ENCODE data around the gene IDS. TPM values are rescaled to one million over a fixed set of nuclear protein-coding genes. Genes with fewer than 3 reads are reported as not detected.

Gene IDS
- polyA plus RNA-seq, 1 donor = 45.0 TPM

GRCh38 chrX:149467461-149467860, 37.6 kb downstream of the IDS start:
- no peak for DNase-seq
- no CpG with 5 or more reads among the region's 3 CpGs for WGBS (ENCODE audit: insufficient coverage, low lambda C conversion rate)
- H3K4me1 ChIP-seq (ENCODE audit: control insufficient read depth, insufficient read depth, low read length) = no peaks in the 10 kb centered on the region
- H3K27me3 ChIP-seq (ENCODE audit: control insufficient read depth, insufficient read depth, low read length) = no peaks in the 10 kb centered on the region
- H3K27ac ChIP-seq (ENCODE audit: low read length) = no peak overlapping the region
- H3K4me3 ChIP-seq (ENCODE audit: low read length) = no peak overlapping the region
- H3K36me3 ChIP-seq (ENCODE audit: control insufficient read depth, insufficient read depth, low read length) = no peaks in the 10 kb centered on the region
- H3K9me3 ChIP-seq (ENCODE audit: control insufficient read depth, low read depth, low read length) = no peaks in the 10 kb centered on the region

DNA sequence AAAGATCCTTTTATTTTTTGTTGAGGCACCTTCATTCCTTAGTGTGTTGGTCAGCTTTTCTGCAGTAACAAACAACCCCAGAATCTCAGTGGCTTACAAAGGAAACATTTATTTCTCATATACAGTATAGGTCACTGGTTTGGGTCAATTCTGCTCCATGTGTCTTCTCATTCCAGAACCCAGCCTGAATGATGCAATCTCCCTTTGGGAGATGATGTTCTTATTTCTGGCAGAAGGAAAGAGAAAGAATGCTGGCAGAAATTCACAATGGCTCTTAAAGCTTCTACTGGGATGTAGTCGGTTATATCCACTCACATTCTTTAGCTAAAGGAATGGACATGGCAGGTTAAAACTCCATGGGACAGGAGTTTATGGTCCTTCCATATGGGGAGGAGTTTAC, 42.3 kb downstream of the IDS start:
- H3K27me3 ChIP-seq (ENCODE audit: control insufficient read depth, insufficient read depth, low read length) = no peaks in the 10 kb centered on the region
- H3K4me3 ChIP-seq (ENCODE audit: low read length) = no peak overlapping the region
- no CpG with 5 or more reads among the region's 1 CpG for WGBS (ENCODE audit: insufficient coverage, low lambda C conversion rate)
- no peaks in the 10 kb centered on the region for H3K36me3 ChIP-seq (ENCODE audit: control insufficient read depth, insufficient read depth, low read length)
- no peak overlapping the region for H3K27ac ChIP-seq (ENCODE audit: low read length)
- H3K4me1 ChIP-seq (ENCODE audit: control insufficient read depth, insufficient read depth, low read length) = no peaks in the 10 kb centered on the region
- no peak for DNase-seq
- no peaks in the 10 kb centered on the region for H3K9me3 ChIP-seq (ENCODE audit: control insufficient read depth, low read depth, low read length)

DNA sequence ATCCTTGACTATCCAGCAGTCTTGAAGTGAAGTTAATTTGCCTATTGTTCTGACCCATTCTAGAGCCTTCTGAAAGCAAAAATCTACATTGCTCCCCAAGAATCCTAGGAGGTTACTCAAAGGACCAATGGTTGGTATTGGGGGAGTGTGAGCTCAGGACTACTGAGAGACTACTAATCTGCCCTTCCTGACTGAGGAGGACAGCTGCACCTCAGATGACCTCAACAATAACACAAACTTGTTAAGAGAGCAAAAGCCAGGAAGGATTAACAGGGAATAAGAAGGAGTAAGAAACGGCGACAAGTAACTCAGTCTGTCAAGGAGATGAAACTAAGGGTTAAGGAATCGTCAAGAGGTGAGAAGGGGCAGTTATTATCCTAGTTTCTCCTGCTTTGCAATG, 43.4 kb downstream of the IDS start:
- H3K27ac ChIP-seq (ENCODE audit: low read length) = no peak overlapping the region
- H3K27me3 ChIP-seq (ENCODE audit: control insufficient read depth, insufficient read depth, low read length) = no peaks in the 10 kb centered on the region
- no peaks in the 10 kb centered on the region for H3K4me1 ChIP-seq (ENCODE audit: control insufficient read depth, insufficient read depth, low read length)
- H3K36me3 ChIP-seq (ENCODE audit: control insufficient read depth, insufficient read depth, low read length) = no peaks in the 10 kb centered on the region
- DNase-seq = no peak
- WGBS (ENCODE audit: insufficient coverage, low lambda C conversion rate) = no CpG with 5 or more reads among the region's 3 CpGs
- H3K9me3 ChIP-seq (ENCODE audit: control insufficient read depth, low read depth, low read length) = no peaks in the 10 kb centered on the region
- H3K4me3 ChIP-seq (ENCODE audit: low read length) = no peak overlapping the region

- DNase-seq = no peak
- H3K4me3 ChIP-seq (ENCODE audit: low read length) = no peak overlapping the region
- H3K9me3 ChIP-seq (ENCODE audit: control insufficient read depth, low read depth, low read length) = no peaks in the 10 kb centered on the region
- no peaks in the 10 kb centered on the region for H3K27me3 ChIP-seq (ENCODE audit: control insufficient read depth, insufficient read depth, low read length)
- no peak overlapping the region for H3K27ac ChIP-seq (ENCODE audit: low read length)
- H3K36me3 ChIP-seq (ENCODE audit: control insufficient read depth, insufficient read depth, low read length) = no peaks in the 10 kb centered on the region
- no peaks in the 10 kb centered on the region for H3K4me1 ChIP-seq (ENCODE audit: control insufficient read depth, insufficient read depth, low read length)
Measured at GRCh38 chrX:149458586-149458985, 46.5 kb downstream of the IDS start.

GRCh38 chrX:149456476-149457245, 48.4 kb downstream of the IDS start:
- H3K36me3 ChIP-seq (ENCODE audit: control insufficient read depth, insufficient read depth, low read length) = no peaks in the 10 kb centered on the region
- H3K4me3 ChIP-seq (ENCODE audit: low read length) = no peak overlapping the region
- WGBS (ENCODE audit: insufficient coverage, low lambda C conversion rate) = no CpG with 5 or more reads among the region's 9 CpGs
- no peaks in the 10 kb centered on the region for H3K9me3 ChIP-seq (ENCODE audit: control insufficient read depth, low read depth, low read length)
- no peaks in the 10 kb centered on the region for H3K27me3 ChIP-seq (ENCODE audit: control insufficient read depth, insufficient read depth, low read length)
- no peak overlapping the region for H3K27ac ChIP-seq (ENCODE audit: low read length)
- DNase-seq = no peak
- no peaks in the 10 kb centered on the region for H3K4me1 ChIP-seq (ENCODE audit: control insufficient read depth, insufficient read depth, low read length)

GRCh38 chrX:149455934-149456333, 49.2 kb downstream of the IDS start:
- no peak for DNase-seq
- Histone ChIP-seq H3K4me1 (ENCODE audit: control insufficient read depth, insufficient read depth, low read length) (no peaks in the 10 kb centered on the region), H3K9me3 (ENCODE audit: control insufficient read depth, low read depth, low read length) (no peaks in the 10 kb centered on the region), H3K4me3 (ENCODE audit: low read length) (no peak overlapping the region), H3K27me3 (ENCODE audit: control insufficient read depth, insufficient read depth, low read length) (no peaks in the 10 kb centered on the region), H3K27ac (ENCODE audit: low read length) (no peak overlapping the region), H3K36me3 (ENCODE audit: control insufficient read depth, insufficient read depth, low read length) (no peaks in the 10 kb centered on the region)

DNA sequence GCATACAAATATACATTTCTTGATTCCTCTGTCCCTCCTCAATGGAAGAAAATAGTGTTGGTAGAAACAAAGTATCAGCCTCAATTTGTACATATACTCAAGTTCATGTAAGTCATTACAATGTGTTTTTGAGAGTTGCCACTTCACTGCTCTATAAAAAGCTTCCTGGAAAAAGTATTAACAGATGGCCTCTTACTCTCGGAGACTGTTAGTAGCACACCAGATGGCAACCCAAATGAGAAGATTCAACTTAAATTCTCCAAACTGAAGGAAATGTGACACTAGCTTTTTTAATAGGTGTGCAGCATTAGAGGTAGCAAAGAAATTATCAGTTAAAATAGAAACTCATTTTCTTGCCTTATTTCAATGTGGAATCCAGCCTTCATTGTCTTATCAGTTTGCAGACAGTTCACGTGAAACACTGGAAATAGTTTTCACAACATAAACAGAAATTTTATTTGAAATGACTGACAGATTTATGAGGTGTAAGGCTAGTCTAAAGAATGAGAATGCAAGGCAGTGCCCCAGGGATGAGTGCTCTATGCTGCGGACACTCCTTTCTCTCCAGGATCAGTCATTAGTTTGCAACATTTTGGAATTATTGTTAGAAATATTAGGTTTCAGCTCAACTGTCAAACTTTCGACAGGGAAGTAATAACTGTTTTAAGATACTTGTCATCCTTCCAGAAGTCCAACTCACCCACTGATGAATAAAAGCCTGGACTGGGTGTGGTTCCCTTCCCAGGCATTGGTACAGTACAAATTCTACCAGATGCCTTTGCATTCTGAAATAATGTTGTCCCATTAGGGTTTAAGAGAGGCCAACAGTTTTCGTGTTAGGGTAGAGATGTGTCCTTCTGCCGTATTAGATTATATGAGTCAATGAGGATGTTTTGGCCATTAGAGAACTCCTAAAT, 50.9 kb downstream of the IDS start:
- DNase-seq = no peak
- WGBS (ENCODE audit: insufficient coverage, low lambda C conversion rate) = no CpG with 5 or more reads among the region's 6 CpGs
- H3K27me3 ChIP-seq (ENCODE audit: control insufficient read depth, insufficient read depth, low read length) = no peaks in the 10 kb centered on the region
- no peaks in the 10 kb centered on the region for H3K36me3 ChIP-seq (ENCODE audit: control insufficient read depth, insufficient read depth, low read length)
- H3K9me3 ChIP-seq (ENCODE audit: control insufficient read depth, low read depth, low read length) = no peaks in the 10 kb centered on the region
- H3K27ac ChIP-seq (ENCODE audit: low read length) = no peak overlapping the region
- no peaks in the 10 kb centered on the region for H3K4me1 ChIP-seq (ENCODE audit: control insufficient read depth, insufficient read depth, low read length)
- no peak overlapping the region for H3K4me3 ChIP-seq (ENCODE audit: low read length)

- H3K9me3 ChIP-seq (ENCODE audit: control insufficient read depth, low read depth, low read length) = no peaks in the 10 kb centered on the region
- no peak for DNase-seq
- no peak overlapping the region for H3K27ac ChIP-seq (ENCODE audit: low read length)
- no CpG with 5 or more reads among the region's 2 CpGs for WGBS (ENCODE audit: insufficient coverage, low lambda C conversion rate)
- H3K36me3 ChIP-seq (ENCODE audit: control insufficient read depth, insufficient read depth, low read length) = no peaks in the 10 kb centered on the region
- H3K4me3 ChIP-seq (ENCODE audit: low read length) = no peak overlapping the region
- no peaks in the 10 kb centered on the region for H3K27me3 ChIP-seq (ENCODE audit: control insufficient read depth, insufficient read depth, low read length)
- H3K4me1 ChIP-seq (ENCODE audit: control insufficient read depth, insufficient read depth, low read length) = no peaks in the 10 kb centered on the region
Measured at GRCh38 chrX:149453030-149453429, 52.1 kb downstream of the IDS start.

DNA sequence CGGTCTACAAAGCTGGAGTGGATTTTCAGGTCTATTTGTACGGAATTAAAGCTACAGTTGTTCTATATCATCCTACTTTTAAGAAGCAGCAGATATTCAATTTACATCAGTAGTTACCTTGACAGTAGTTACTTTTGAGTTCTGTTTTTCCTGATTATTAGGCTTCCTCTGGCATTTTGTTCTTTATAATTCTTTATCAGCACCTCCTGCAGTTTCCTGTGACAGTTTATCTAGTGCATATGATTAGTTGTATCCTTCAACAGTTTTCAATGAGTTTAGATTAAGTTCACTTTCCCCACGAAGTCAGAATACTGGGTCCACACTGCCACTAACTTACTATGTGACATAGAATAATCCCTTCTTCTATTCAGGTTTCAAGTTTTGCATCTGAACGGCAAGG, 71.7 kb downstream of the IDS start:
- Histone ChIP-seq H3K4me3 (ENCODE audit: low read length) (no peak overlapping the region), H3K27ac (ENCODE audit: low read length) (no peak overlapping the region), H3K27me3 (ENCODE audit: control insufficient read depth, insufficient read depth, low read length) (no peaks in the 10 kb centered on the region), H3K9me3 (ENCODE audit: control insufficient read depth, low read depth, low read length) (no peaks in the 10 kb centered on the region), H3K4me1 (ENCODE audit: control insufficient read depth, insufficient read depth, low read length) (no peaks in the 10 kb centered on the region), H3K36me3 (ENCODE audit: control insufficient read depth, insufficient read depth, low read length) (no peaks in the 10 kb centered on the region)
- DNase-seq = no peak
- no CpG with 5 or more reads among the region's 4 CpGs for WGBS (ENCODE audit: insufficient coverage, low lambda C conversion rate)

DNA sequence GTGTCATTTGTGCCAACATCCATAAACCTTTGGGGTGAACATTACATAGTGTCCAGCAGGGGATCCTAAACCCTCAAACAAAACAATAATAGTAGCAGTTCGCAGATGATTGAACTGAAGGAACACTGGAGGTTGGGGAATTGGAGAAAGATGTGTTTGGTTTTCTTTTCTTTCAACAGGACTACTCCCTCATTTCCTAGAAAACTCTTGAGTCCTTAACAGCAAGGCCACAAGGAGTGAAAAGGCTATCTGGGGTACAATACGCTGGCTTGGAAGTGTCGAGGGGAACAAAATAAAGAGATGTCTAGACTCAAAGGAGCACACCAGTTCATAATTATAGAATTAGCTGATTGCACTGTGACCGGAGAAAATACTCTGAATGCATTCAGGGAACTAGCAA, 72.1 kb downstream of the IDS start:
- Histone ChIP-seq H3K27me3 (ENCODE audit: control insufficient read depth, insufficient read depth, low read length) (no peaks in the 10 kb centered on the region), H3K27ac (ENCODE audit: low read length) (no peak overlapping the region), H3K4me3 (ENCODE audit: low read length) (no peak overlapping the region), H3K36me3 (ENCODE audit: control insufficient read depth, insufficient read depth, low read length) (no peaks in the 10 kb centered on the region), H3K9me3 (ENCODE audit: control insufficient read depth, low read depth, low read length) (no peaks in the 10 kb centered on the region), H3K4me1 (ENCODE audit: control insufficient read depth, insufficient read depth, low read length) (no peaks in the 10 kb centered on the region)
- no peak for DNase-seq
- WGBS (ENCODE audit: insufficient coverage, low lambda C conversion rate) = 90% methylated on average over 2 of the region's 4 CpGs

Data from large intestine (tissue), 3 donors.